Natural killer cell (primary cell): Measurements from ENCODE around the gene MATN1. TPM values are rescaled to one million over a fixed set of nuclear protein-coding genes. Genes with fewer than 3 reads are reported as not detected.
A peak's percentile ranks its signal among the peaks of the same experiment; 100 is the strongest.

Experiments
- ATAC-seq, 3 donors: fragments of 150-1000 bp in 2 of 3; fragments of 200-7000 bp in 1 of 3; cut with Tn5 transposase; 1 replicate in 1 of 3; 2 replicates in 2 of 3; pipeline ENCODE4 v1.10.0; 2021; ENCODE audit warnings: mild to moderate bottlenecking in 2 of 3, moderate library complexity in 2 of 3
- DNase-seq, 2 donors: peaks; one replicate each; pipeline versions ENCODE4 v3.0.0 to v3.0.0-alpha.2; 2013 to 2021; ENCODE audit warnings: mixed read lengths in 1 of 2
- H3K27ac ChIP-seq: one replicate; pipeline ENCODE4 v1.5.1; 2013; ENCODE audit warnings: mild to moderate bottlenecking, low read length
- H3K27me3 ChIP-seq: one replicate; pipeline ENCODE4 v1.6.1; 2013; ENCODE audit warnings: low read length; ENCODE audit not compliant: control insufficient read depth, insufficient read depth
- H3K36me3 ChIP-seq: one replicate; pipeline ENCODE4 v1.6.1; 2013; ENCODE audit warnings: low read length; ENCODE audit not compliant: control insufficient read depth, insufficient read depth
- H3K4me1 ChIP-seq: one replicate; pipeline ENCODE4 v1.6.1; 2013; ENCODE audit warnings: low read length; ENCODE audit not compliant: control insufficient read depth, insufficient read depth
- H3K4me3 ChIP-seq: one replicate; pipeline ENCODE4 v1.5.1; 2013; ENCODE audit warnings: low read length
- H3K9me3 ChIP-seq: one replicate; pipeline ENCODE4 v1.6.1; 2013; ENCODE audit warnings: low read length; ENCODE audit not compliant: control insufficient read depth, insufficient read depth
- H3K27ac Mint-ChIP-seq, 2 donors: one replicate each; pipeline ENCODE4 v1.8.0; 2022; ENCODE audit warnings: mild to moderate bottlenecking in 2 of 2, mixed read lengths in 2 of 2, moderate library complexity in 1 of 2
- H3K27me3 Mint-ChIP-seq, 2 donors: one replicate each; pipeline ENCODE4 v1.8.0; 2022; ENCODE audit warnings: low read depth in 2 of 2, mixed read lengths in 2 of 2
- H3K36me3 Mint-ChIP-seq: one replicate; pipeline ENCODE4 v1.8.0; 2022; ENCODE audit warnings: mixed read lengths
- H3K4me1 Mint-ChIP-seq, 2 donors: one replicate each; pipeline ENCODE4 v1.8.0; 2022; ENCODE audit warnings: mixed read lengths in 2 of 2
- H3K4me3 Mint-ChIP-seq: one replicate; pipeline ENCODE4 v1.8.0; 2022; ENCODE audit warnings: mild to moderate bottlenecking, moderate library complexity, mixed read lengths
- H3K9me3 Mint-ChIP-seq, 2 donors: one replicate each; pipeline ENCODE4 v1.8.0; 2022; ENCODE audit warnings: mixed read lengths in 2 of 2
- WGBS: methylation state at CpG from one replicate; pipeline ENCODE4 v1.1.7; 2013; ENCODE audit warnings: missing lambda C conversion rate; ENCODE audit not compliant: insufficient coverage; 5-methylcytosine and 5-hydroxymethylcytosine counted together
- intact Hi-C: fragments of 100-400 bp; cut with micrococcal nuclease; formaldehyde crosslinking; loops from one replicate; pipeline ENCODE4 v1.14.2; 2022
- total RNA-seq, 4 donors: library from RNA; stranded (reverse); fragments of 120-200 nt in 1 of 4; gene quantifications; one replicate each; pipeline versions ENCODE4 v1.2.3 to v1.2.4, GENCODE V29; 2013 to 2022
- TF ChIP-seq, protein P1 (sequence below): fragments of 200-600 bp; IDR thresholded peaks from one replicate; pipeline ENCODE4 v1.8.0; 2022; ENCODE audit warnings: antibody characterized with exemption

The MATN1 gene
- total RNA-seq, 3 donors from 2014 or later (not counting 1 experiment from before 2014, with no cell fraction given), result 0.93 to 1.7 (median 1.2) TPM

DNA sequence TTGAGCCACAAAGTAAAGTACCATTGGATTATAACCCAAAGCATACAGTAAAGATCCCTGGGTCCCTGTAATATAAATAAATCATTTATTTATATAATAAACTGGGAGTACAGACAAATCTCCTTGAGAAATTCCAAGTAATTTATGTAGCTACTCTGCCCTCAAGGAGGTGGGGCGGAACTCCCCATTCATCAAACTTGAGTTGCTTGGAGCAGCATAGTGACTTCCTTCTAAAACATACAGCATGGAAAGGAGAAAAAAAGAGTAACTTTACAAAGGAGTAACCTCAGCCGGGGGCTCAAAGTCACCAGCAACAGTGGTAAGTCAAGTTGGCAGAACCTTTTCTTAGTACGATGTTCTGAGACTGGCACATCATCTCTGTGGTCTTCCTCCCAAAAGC, 29.7 kb upstream of the MATN1 start:
- TF ChIP-seq, protein P1, sequence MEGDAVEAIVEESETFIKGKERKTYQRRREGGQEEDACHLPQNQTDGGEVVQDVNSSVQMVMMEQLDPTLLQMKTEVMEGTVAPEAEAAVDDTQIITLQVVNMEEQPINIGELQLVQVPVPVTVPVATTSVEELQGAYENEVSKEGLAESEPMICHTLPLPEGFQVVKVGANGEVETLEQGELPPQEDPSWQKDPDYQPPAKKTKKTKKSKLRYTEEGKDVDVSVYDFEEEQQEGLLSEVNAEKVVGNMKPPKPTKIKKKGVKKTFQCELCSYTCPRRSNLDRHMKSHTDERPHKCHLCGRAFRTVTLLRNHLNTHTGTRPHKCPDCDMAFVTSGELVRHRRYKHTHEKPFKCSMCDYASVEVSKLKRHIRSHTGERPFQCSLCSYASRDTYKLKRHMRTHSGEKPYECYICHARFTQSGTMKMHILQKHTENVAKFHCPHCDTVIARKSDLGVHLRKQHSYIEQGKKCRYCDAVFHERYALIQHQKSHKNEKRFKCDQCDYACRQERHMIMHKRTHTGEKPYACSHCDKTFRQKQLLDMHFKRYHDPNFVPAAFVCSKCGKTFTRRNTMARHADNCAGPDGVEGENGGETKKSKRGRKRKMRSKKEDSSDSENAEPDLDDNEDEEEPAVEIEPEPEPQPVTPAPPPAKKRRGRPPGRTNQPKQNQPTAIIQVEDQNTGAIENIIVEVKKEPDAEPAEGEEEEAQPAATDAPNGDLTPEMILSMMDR, result no peak
- peak overlapping the region; percentile 95 for H3K27ac ChIP-seq
- Mint-ChIP-seq H3K27ac (peak overlapping the region; percentile 99 to 100), H3K36me3 (no peaks in the 10 kb centered on the region), H3K4me1 (peaks cover 94 to 96% of the 10 kb centered on the region in 2 donors), H3K4me3 (peak overlapping the region; percentile 99), H3K27me3 (no peaks in the 10 kb centered on the region), H3K9me3 (no peaks in the 10 kb centered on the region)
- DNase-seq, result no peak
- ATAC-seq, result no peak
- no peaks in the 10 kb centered on the region for H3K9me3 ChIP-seq
- peaks cover 24% of the 10 kb centered on the region for H3K36me3 ChIP-seq
- peak overlapping the region; percentile 10 for H3K4me3 ChIP-seq
- intact Hi-C loops, result loop anchor here (10.0 kb wide), 1 partner anchor 552 kb away; no protein-coding TSS in a partner anchor
- WGBS, result 47% methylated on average over 3 of the region's 3 CpGs
- peaks cover 92% of the 10 kb centered on the region for H3K4me1 ChIP-seq
- no peaks in the 10 kb centered on the region for H3K27me3 ChIP-seq

- Histone ChIP-seq H3K4me3 (no peak overlapping the region), H3K4me1 (peaks cover 92% of the 10 kb centered on the region), H3K27me3 (no peaks in the 10 kb centered on the region), H3K27ac (peak overlapping the region; percentile 95), H3K9me3 (no peaks in the 10 kb centered on the region), H3K36me3 (peaks cover 27% of the 10 kb centered on the region)
- peak overlapping the region; percentile 99 for H3K4me3 Mint-ChIP-seq
- H3K36me3 Mint-ChIP-seq, result no peaks in the 10 kb centered on the region
- ATAC-seq, result no peak
- TF ChIP-seq, protein P1, result no peak
- peaks cover 95 to 96% of the 10 kb centered on the region in 2 donors for H3K4me1 Mint-ChIP-seq
- no peaks in the 10 kb centered on the region for H3K9me3 Mint-ChIP-seq
- WGBS, result 74% methylated on average over 7 of the region's 9 CpGs
- intact Hi-C loops, result loop anchor here (10.0 kb wide), 1 partner anchor 552 kb away; no protein-coding TSS in a partner anchor
- no peak for DNase-seq
- H3K27me3 Mint-ChIP-seq, result no peaks in the 10 kb centered on the region
- H3K27ac Mint-ChIP-seq, result peak overlapping the region; percentile 99 to 100
These were observed 29.2 kb upstream of the MATN1 start for GRCh38 chr1:30752651-30752908.

DNA sequence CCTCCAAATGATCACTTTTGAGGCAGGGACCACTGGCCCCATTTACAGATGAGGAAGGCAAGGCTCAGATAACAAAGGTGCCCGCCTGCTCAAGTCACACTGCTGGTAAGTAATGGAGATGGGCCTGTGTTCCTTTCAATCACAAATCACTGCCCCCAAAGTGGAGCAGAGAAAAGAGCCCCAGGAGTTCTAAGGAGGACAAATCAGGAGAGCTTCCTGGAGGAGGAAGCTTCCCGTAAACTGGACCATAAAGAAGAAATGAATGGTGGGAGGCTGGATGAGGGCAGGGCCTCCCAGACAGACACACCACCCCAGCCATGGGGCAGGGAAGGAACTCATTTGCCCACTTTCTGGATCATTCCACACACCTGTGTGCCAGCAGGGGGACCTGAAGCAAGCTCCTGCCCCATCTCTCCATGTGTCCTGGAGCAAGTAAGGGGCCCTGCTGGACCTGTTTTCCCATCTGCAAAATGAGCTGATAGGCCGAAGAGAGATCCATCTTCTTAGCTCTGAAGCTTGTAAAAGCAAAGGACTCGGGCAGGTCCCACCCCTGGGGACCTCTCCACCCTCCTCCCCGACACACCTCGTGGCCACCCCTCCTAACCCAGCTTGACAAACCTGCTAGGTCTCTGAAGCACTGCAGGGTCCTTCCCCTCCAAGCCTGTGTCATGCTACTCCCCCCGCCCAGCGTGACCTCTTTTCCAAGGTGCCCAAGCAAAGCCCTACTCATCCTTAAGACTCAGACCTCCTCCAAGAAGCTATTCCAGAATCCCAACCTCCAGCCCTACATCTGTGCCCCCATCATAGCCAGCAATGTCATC, 28.7 kb upstream of the MATN1 start:
- no peaks in the 10 kb centered on the region for H3K27me3 Mint-ChIP-seq
- H3K4me1 Mint-ChIP-seq, result peaks cover 95 to 96% of the 10 kb centered on the region in 2 donors
- WGBS, result 68% methylated on average over 8 of the region's 8 CpGs
- H3K27ac ChIP-seq, result peak overlapping the region; percentile 95
- no peak for ATAC-seq
- intact Hi-C loops, result loop anchor here (10.0 kb wide), 1 partner anchor 553 kb away; no protein-coding TSS in a partner anchor
- no peaks in the 10 kb centered on the region for H3K36me3 Mint-ChIP-seq
- DNase-seq, result no peak
- H3K27me3 ChIP-seq, result no peaks in the 10 kb centered on the region
- H3K4me3 Mint-ChIP-seq, result peak overlapping the region; percentile 99
- no peaks in the 10 kb centered on the region for H3K9me3 Mint-ChIP-seq
- peaks cover 96% of the 10 kb centered on the region for H3K4me1 ChIP-seq
- peaks cover 32% of the 10 kb centered on the region for H3K36me3 ChIP-seq
- peak overlapping the region; percentile 99 to 100 for H3K27ac Mint-ChIP-seq
- H3K9me3 ChIP-seq, result no peaks in the 10 kb centered on the region
- TF ChIP-seq, protein P1, result no peak
- no peak overlapping the region for H3K4me3 ChIP-seq
